GM12872 (cell line): Measurements from ENCODE around the gene LRP5.

ENCODE experiments used
- TF ChIP-seq, protein P1 (sequence below): IDR thresholded peaks from 3 replicates; pipeline ENCODE4 v1.5.1; 2011; ENCODE audit warnings: low read depth, mild to moderate bottlenecking, low read length, moderate library complexity; ENCODE audit not compliant: insufficient read depth

LRP5 gene

DNA sequence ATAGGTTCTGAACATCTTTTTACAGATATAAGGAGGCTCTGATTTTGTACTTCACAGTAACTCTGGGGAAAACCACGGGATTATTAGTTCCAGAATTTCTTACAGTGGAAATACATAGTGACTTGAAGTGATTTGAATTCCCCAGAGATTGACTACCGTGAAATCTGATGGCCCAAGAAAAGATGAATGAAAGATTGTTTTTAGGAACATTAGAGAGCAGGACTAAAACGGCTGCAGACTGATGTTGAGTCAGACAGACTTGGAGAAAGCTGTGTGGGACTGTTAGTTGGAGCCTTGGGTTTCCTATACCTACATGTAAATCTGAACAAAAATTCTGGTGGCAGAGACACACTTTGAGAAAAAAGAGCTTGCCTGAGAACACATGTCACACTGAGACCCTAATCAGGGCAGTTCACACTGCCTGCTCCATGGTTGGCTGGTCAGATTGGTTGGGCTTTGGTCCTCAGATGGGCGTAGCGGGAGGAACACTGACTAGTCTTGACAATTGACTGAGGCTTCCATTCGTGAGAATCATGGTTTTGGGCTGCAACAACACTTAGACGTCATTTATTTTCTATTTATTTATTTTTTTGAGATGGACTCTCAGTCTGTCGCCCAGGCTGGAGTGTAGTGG lies 154.9 kb downstream of the LRP5 start:
- TF ChIP-seq, protein P1, sequence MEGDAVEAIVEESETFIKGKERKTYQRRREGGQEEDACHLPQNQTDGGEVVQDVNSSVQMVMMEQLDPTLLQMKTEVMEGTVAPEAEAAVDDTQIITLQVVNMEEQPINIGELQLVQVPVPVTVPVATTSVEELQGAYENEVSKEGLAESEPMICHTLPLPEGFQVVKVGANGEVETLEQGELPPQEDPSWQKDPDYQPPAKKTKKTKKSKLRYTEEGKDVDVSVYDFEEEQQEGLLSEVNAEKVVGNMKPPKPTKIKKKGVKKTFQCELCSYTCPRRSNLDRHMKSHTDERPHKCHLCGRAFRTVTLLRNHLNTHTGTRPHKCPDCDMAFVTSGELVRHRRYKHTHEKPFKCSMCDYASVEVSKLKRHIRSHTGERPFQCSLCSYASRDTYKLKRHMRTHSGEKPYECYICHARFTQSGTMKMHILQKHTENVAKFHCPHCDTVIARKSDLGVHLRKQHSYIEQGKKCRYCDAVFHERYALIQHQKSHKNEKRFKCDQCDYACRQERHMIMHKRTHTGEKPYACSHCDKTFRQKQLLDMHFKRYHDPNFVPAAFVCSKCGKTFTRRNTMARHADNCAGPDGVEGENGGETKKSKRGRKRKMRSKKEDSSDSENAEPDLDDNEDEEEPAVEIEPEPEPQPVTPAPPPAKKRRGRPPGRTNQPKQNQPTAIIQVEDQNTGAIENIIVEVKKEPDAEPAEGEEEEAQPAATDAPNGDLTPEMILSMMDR = no peak

DNA sequence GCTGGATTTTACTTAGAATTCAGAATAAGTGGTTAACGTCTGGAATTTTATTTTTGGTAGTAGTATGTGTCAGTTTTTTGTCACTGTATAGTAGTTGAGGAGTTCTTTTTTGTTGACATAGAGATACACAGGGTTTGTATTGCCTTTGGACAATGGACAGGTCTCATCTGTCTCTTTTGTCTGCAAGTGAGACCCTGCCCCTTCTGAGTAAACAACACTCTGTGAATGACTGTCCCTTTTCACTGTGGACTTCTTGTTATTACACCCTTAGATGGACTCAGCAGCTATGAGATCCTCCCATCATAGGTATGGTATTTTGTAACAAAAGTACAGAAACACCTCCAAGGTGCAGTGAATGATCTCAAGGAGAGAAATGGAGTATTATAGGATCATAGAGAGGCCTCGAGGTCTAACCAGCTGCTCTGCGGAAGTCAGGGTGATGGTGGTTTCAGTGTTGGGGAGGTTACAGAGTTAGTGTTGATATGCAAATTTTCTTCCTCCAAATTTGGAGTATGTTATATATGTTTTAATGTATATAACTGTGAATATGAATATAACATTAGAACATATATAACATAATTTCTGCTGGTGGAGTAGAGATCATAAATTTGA lies 155.9 kb downstream of the LRP5 start:
- TF ChIP-seq, protein P1 = no peak

DNA sequence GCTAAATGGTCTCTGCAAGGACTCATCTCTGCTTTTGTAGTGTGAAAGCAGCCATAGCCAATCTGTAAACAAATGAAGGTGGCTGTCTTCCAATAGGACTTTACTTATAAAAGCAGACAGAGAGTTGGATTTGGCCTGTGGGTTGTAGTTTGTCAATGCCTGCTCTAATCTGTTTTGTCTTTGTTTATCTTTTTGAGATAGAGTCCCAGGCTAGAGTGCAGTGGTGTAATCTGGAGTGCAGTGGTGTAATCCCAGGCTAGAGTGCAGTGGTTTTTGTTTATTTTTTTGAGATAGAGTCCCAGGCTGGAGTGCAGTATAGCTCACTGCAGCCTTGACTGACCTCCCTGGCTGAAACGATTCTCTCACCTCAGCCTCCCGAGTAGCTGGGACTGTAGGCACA lies 156.7 kb downstream of the LRP5 start:
- TF ChIP-seq, protein P1 = no peak

GRCh38 chr11:68469642-68470041 lies 157.3 kb downstream of the LRP5 start:
- TF ChIP-seq, protein P1 = no peak

- TF ChIP-seq, protein P1 = no peak
Observed at GRCh38 chr11:68470304-68470811, 158.0 kb downstream of the LRP5 start.

DNA sequence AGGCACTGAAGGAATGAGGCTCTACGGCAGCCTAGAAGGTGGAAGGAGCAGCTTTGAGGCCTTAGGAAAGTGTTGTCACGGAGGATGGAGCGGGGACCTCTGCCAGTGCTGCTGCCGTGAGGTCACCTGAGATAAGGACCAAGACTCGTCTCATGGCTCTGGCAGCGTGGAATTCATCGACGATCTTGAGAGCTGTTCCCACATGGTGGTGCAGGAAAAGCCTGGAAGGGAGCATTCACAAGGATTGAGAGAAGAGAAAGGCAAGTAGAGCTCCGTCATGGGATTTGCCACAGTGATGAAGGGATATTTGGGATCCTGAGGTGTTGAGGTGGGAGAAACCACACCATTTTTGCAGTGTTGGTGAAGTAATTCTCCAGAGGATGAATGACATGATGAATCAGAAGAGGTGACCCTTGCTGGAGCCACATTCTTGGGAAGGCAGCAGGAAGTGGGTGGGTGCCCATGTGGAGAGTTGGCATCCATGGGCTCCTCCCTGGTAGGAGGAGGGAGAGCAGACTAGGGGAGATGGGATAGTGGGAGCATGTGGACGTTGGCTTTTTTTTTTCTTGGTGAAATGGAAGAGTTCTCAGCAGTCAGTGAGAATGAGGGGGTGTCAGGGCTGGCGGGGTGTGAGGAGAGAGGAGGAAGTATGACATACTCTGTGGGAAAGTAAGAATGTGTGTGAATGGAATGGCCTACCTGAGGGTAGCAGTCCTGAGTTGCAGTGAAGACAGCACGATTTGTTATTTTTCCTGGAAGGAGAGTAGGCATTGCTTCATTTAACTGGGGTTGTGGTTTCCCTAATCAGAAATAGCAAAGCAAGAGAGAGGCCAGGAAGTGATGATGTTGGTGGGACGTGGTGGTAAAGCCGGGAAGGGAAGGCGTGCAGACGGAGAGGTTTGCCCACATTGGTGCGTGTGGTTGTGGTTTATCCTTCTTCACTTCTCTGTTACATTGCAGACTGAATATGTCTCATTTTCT lies 159.3 kb downstream of the LRP5 start:
- TF ChIP-seq, protein P1 = no peak

DNA sequence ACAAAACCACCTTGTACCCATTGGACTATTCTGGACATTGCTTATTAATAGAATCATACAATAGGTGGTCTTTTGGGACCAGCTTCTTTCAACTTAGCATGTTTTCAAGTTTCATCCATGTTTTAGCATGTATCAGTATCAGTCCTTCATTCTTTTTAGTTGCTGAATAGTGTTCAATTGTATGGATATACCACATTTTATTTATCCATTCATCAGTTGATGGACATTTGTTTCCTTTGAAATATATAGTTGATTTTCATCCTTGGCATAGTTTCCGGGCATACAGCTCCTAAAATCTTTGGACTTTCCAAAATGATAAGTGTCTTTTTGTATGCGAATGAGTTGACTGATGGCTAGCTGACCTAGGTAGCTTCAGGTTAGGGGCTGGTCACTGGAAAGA lies 160.4 kb downstream of the LRP5 start:
- TF ChIP-seq, protein P1 = no peak
